GM21825 (cell line): ENCODE data around the gene KCNH8.
"Not testable (repeated sequence)": the region's sequence is repeated elsewhere in the genome, so short reads cannot be mapped to it uniquely, and the experiment has no call there.

Experiments
- ATAC-seq: cut with Tn5 transposase; IDR thresholded peaks from one replicate; pipeline ENCODE4 v1.9.1; 2021; ENCODE audit warnings: mild to moderate bottlenecking, moderate library complexity; ENCODE audit not compliant: unreplicated experiment

Gene KCNH8

GRCh38 chr3:19147905-19148767 lies at the start of gene KCNH8:
TSS of gene KCNH8 (plus strand) at chr3:19148510. CDS start at chr3:19148720, 210 bp downstream.
- ATAC-seq = no peak

- ATAC-seq = not testable (repeated sequence)
Measured at GRCh38 chr3:19102654-19103290, 45.5 kb upstream of the KCNH8 start.

GRCh38 chr3:19103510-19103909 lies 44.8 kb upstream of the KCNH8 start:
- no peak for ATAC-seq

- no peak for ATAC-seq
Measured at GRCh38 chr3:19104459-19104858, 43.9 kb upstream of the KCNH8 start.

GRCh38 chr3:19105826-19106225 lies 42.5 kb upstream of the KCNH8 start:
- no peak for ATAC-seq

GRCh38 chr3:19106307-19106706 lies 42.0 kb upstream of the KCNH8 start:
- ATAC-seq = no peak

GRCh38 chr3:19107719-19108118 lies 40.6 kb upstream of the KCNH8 start:
- no peak for ATAC-seq

GRCh38 chr3:19110335-19110895 lies 37.9 kb upstream of the KCNH8 start:
- no peak for ATAC-seq

- no peak for ATAC-seq
Measured at GRCh38 chr3:19114461-19114860, 33.8 kb upstream of the KCNH8 start.

- no peak for ATAC-seq
Measured at GRCh38 chr3:19116239-19116638, 32.1 kb upstream of the KCNH8 start.

GRCh38 chr3:19124752-19125151 lies 23.6 kb upstream of the KCNH8 start:
- no peak for ATAC-seq

GRCh38 chr3:19139863-19140262 lies 8.4 kb upstream of the KCNH8 start:
- ATAC-seq = no peak

GRCh38 chr3:19146685-19147650 lies 1.3 kb upstream of the KCNH8 start:
- ATAC-seq = peak; percentile 64

GRCh38 chr3:19148768-19149091 lies 420 bp downstream of the KCNH8 start:
- no peak for ATAC-seq

GRCh38 chr3:19149368-19149767 lies 1.1 kb downstream of the KCNH8 start:
- no peak for ATAC-seq

GRCh38 chr3:19151171-19151570 lies 2.9 kb downstream of the KCNH8 start:
- no peak for ATAC-seq

- ATAC-seq = no peak
Measured at GRCh38 chr3:19154693-19155250, 6.5 kb downstream of the KCNH8 start.

GRCh38 chr3:19155375-19155774 lies 7.1 kb downstream of the KCNH8 start:
- ATAC-seq = no peak

GRCh38 chr3:19159966-19160635 lies 11.8 kb downstream of the KCNH8 start:
- ATAC-seq = no peak

- ATAC-seq = no peak
Measured at GRCh38 chr3:19165654-19166053, 17.3 kb downstream of the KCNH8 start.
